ENCODE data around the gene LPAR1. TPM values are rescaled to one million over a fixed set of nuclear protein-coding genes. Genes with fewer than 3 reads are reported as not detected.

The LPAR1 gene
- total RNA-seq, 1 donor from 2014 or later = 36.0 TPM

- DNase-seq (ENCODE audit: low spot score) = no peak
- Histone ChIP-seq H2AFZ (replicated peaks) (no peak overlapping the region), H3K36me3 (peaks cover 14% of the 10 kb centered on the region), H3K4me3 (no peak overlapping the region), H3F3A (ENCODE audit: low read depth) (peaks cover 5% of the 10 kb centered on the region), H3K27ac (no peak overlapping the region), H3K9me3 (ENCODE audit: low read depth) (no peaks in the 10 kb centered on the region), H3K4me2 (no peak overlapping the region), H3K4me1 (peaks cover 6% of the 10 kb centered on the region), H3K79me2 (ENCODE audit: low read depth) (peaks cover 98% of the 10 kb centered on the region), H3K9ac (no peak overlapping the region), H4K20me1 (ENCODE audit: low read depth) (peaks cover 6% of the 10 kb centered on the region), H3K27me3 (no peaks in the 10 kb centered on the region)
- Mint-ChIP-seq H3K27ac (no peak overlapping the region), H3K4me1 (peaks cover 7% of the 10 kb centered on the region), H3K27me3 (ENCODE audit: insufficient read depth, low read depth) (no peaks in the 10 kb centered on the region), H3K4me3 (no peak overlapping the region), H3K36me3 (peaks cover 4% of the 10 kb centered on the region), H3K9me3 (peaks cover 3% of the 10 kb centered on the region)
- TF ChIP-seq EZH2 (IDR thresholded peaks at IDR 0.05) = no peak
- TF ChIP-seq, protein P1, sequence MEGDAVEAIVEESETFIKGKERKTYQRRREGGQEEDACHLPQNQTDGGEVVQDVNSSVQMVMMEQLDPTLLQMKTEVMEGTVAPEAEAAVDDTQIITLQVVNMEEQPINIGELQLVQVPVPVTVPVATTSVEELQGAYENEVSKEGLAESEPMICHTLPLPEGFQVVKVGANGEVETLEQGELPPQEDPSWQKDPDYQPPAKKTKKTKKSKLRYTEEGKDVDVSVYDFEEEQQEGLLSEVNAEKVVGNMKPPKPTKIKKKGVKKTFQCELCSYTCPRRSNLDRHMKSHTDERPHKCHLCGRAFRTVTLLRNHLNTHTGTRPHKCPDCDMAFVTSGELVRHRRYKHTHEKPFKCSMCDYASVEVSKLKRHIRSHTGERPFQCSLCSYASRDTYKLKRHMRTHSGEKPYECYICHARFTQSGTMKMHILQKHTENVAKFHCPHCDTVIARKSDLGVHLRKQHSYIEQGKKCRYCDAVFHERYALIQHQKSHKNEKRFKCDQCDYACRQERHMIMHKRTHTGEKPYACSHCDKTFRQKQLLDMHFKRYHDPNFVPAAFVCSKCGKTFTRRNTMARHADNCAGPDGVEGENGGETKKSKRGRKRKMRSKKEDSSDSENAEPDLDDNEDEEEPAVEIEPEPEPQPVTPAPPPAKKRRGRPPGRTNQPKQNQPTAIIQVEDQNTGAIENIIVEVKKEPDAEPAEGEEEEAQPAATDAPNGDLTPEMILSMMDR (IDR thresholded peaks at IDR 0.05) = no peak
- no peak for TF ChIP-seq EZH2phosphoT487 (IDR thresholded peaks at IDR 0.05)
Measured at GRCh38 chr9:110990481-110990880, 47.8 kb downstream of the LPAR1 start.

- Histone ChIP-seq H2AFZ (replicated peaks) (no peak overlapping the region), H3K4me2 (no peak overlapping the region), H3K4me3 (no peak overlapping the region), H3K27ac (peak overlapping the region; percentile 6), H3F3A (ENCODE audit: low read depth) (peaks cover 5% of the 10 kb centered on the region), H3K4me1 (peaks cover 17% of the 10 kb centered on the region), H3K9ac (no peak overlapping the region), H3K79me2 (ENCODE audit: low read depth) (peaks cover 98% of the 10 kb centered on the region), H3K9me3 (ENCODE audit: low read depth) (no peaks in the 10 kb centered on the region), H4K20me1 (ENCODE audit: low read depth) (peaks cover 6% of the 10 kb centered on the region), H3K27me3 (no peaks in the 10 kb centered on the region), H3K36me3 (peaks cover 14% of the 10 kb centered on the region)
- Mint-ChIP-seq H3K4me3 (no peak overlapping the region), H3K27ac (no peak overlapping the region), H3K36me3 (peaks cover 4% of the 10 kb centered on the region), H3K27me3 (ENCODE audit: insufficient read depth, low read depth) (no peaks in the 10 kb centered on the region), H3K9me3 (peaks cover 6% of the 10 kb centered on the region), H3K4me1 (no peaks in the 10 kb centered on the region)
- TF ChIP-seq, protein P1 (IDR thresholded peaks at IDR 0.05) = no peak
- TF ChIP-seq EZH2 (IDR thresholded peaks at IDR 0.05) = no peak
- DNase-seq (ENCODE audit: low spot score) = no peak
Measured at GRCh38 chr9:110986529-110986928, 51.7 kb downstream of the LPAR1 start.

- Mint-ChIP-seq H3K27ac (no peak overlapping the region), H3K9me3 (peaks cover 6% of the 10 kb centered on the region), H3K27me3 (ENCODE audit: insufficient read depth, low read depth) (no peaks in the 10 kb centered on the region), H3K36me3 (no peaks in the 10 kb centered on the region), H3K4me1 (no peaks in the 10 kb centered on the region), H3K4me3 (no peak overlapping the region)
- no peak overlapping the region for H3K9ac ChIP-seq
- H2AFZ ChIP-seq (replicated peaks) = no peak overlapping the region
- peak overlapping the region; percentile 29 for H3K27ac ChIP-seq
- TF ChIP-seq, protein P1 (IDR thresholded peaks at IDR 0.05) = no peak
- no peak for TF ChIP-seq EZH2 (IDR thresholded peaks at IDR 0.05)
- no peak for TF ChIP-seq EZH2phosphoT487 (IDR thresholded peaks at IDR 0.05)
- peaks cover 5% of the 10 kb centered on the region for H3F3A ChIP-seq (ENCODE audit: low read depth)
- peaks cover 89% of the 10 kb centered on the region for H3K79me2 ChIP-seq (ENCODE audit: low read depth)
- H3K4me2 ChIP-seq = peak overlapping the region; percentile 33
- no peak for DNase-seq (ENCODE audit: low spot score)
- peaks cover 17% of the 10 kb centered on the region for H3K4me1 ChIP-seq
- H3K36me3 ChIP-seq = peaks cover 14% of the 10 kb centered on the region
- no peaks in the 10 kb centered on the region for H3K27me3 ChIP-seq
- no peak overlapping the region for H3K4me3 ChIP-seq
- peaks cover 10% of the 10 kb centered on the region for H4K20me1 ChIP-seq (ENCODE audit: low read depth)
- no peaks in the 10 kb centered on the region for H3K9me3 ChIP-seq (ENCODE audit: low read depth)
Measured at GRCh38 chr9:110984890-110985437, 53.3 kb downstream of the LPAR1 start.
